HepG2 (cell line): ENCODE measurements around the gene RARS2. TPM values are rescaled to one million over a fixed set of nuclear protein-coding genes. Genes with fewer than 3 reads are reported as not detected.

Source experiments
- ATAC-seq: fragments of 200-7000 bp; cut with Tn5 transposase; 3 replicates; pipeline ENCODE4 v1.9.1; 2020; ENCODE audit warnings: mild to moderate bottlenecking, moderate library complexity
- BruUV-seq: library from RNA; stranded (reverse); fragments of 400-500 nt; replicated peaks from 2 replicates; lab custom pipeline; 2021; lab: Mats Ljungman, UMichigan
- CTCF ChIA-PET: fragments of 300-600 bp; formaldehyde crosslinking; extraction: SDS; loops from one replicate; lab custom pipeline; 2021; ENCODE audit warnings: low total read pairs, inconsistent platforms, low intra/inter-chr PET ratio; lab: Yijun Ruan, JAX
- POLR2A ChIA-PET: fragments of 350-600 bp; sonication (Branson Sonifier 250); formaldehyde crosslinking; loops from one replicate; lab custom pipeline; 2020; ENCODE audit warnings: antibody characterized with exemption, inconsistent platforms; lab: Yijun Ruan, JAX
- DNase-seq: peaks from one replicate; pipeline ENCODE4 v3.0.0-alpha.2; 2015; ENCODE audit warnings: low spot score
- FAIRE-seq: peaks from 3 replicates; lab custom pipeline; 2011; peaks lifted over from hg19 to GRCh38; lab: Jason Lieb, UNC
- H2AFZ ChIP-seq: one replicate; pipeline ENCODE4 v1.6.1; 2011; ENCODE audit warnings: low read length, inconsistent platforms
- H3K27ac ChIP-seq: fragments of 300-600 bp; 3 replicates; pipeline ENCODE4 v1.8.0; 2011; ENCODE audit warnings: mixed run types, mild to moderate bottlenecking, mixed read lengths, low read length, inconsistent platforms; ENCODE audit not compliant: insufficient read depth; ENCODE audit errors: extremely low read length
- H3K27me3 ChIP-seq, 2 experiments: fragments of 200-600 bp in 1 of 2; 2 replicates in 1 of 2; 3 replicates in 1 of 2; pipeline versions ENCODE4 v1.6.0 to v1.8.0; 2011; ENCODE audit warnings: low read length in 2 of 2, mild to moderate bottlenecking in 2 of 2, moderate library complexity in 2 of 2, inconsistent platforms in 1 of 2; ENCODE audit not compliant: insufficient read depth in 2 of 2, control insufficient read depth in 1 of 2
- H3K36me3 ChIP-seq, 2 experiments: fragments of 200-600 bp in 1 of 2; replicated peaks in 1 of 2; 2 replicates in 1 of 2; 3 replicates in 1 of 2; pipeline versions ENCODE4 v1.5.1 to v1.8.0; 2011; ENCODE audit warnings: low read length in 2 of 2, inconsistent platforms in 1 of 2; ENCODE audit not compliant: insufficient read depth in 2 of 2, control insufficient read depth in 1 of 2
- H3K4me1 ChIP-seq: 2 replicates; pipeline ENCODE4 v1.5.1; 2012; ENCODE audit warnings: low read length, inconsistent platforms; ENCODE audit not compliant: insufficient read depth
- H3K4me2 ChIP-seq: 2 replicates; pipeline ENCODE4 v1.6.0; 2011; ENCODE audit warnings: low read depth, low read length, inconsistent platforms
- H3K4me3 ChIP-seq, 3 experiments: fragments of 200-600 bp in 1 of 3; sonication (generic), shearing (Covaris generic) in 1 of 3; replicated peaks in 1 of 3; 2 replicates each; pipeline ENCODE4 v1.5.1; 2011 to 2016; ENCODE audit warnings: low read length in 3 of 3, inconsistent platforms in 2 of 3, low read depth in 2 of 3, mild to moderate bottlenecking in 2 of 3, control low read depth in 1 of 3, mixed read lengths in 1 of 3; ENCODE audit not compliant: insufficient read depth in 1 of 3
- H3K79me2 ChIP-seq: one replicate; pipeline ENCODE4 v1.6.1; 2011; ENCODE audit warnings: low read length, inconsistent platforms; ENCODE audit not compliant: insufficient read depth
- H3K9ac ChIP-seq: 2 replicates; pipeline ENCODE4 v1.6.0; 2011; ENCODE audit warnings: mild to moderate bottlenecking, low read depth, low read length, inconsistent platforms; ENCODE audit not compliant: insufficient read depth
- H3K9me3 ChIP-seq: 2 replicates; pipeline ENCODE4 v1.5.1; 2012; ENCODE audit warnings: mild to moderate bottlenecking, low read length
- H4K20me1 ChIP-seq: 2 replicates; pipeline ENCODE4 v1.6.0; 2011; ENCODE audit warnings: inconsistent platforms, mild to moderate bottlenecking, low read length, moderate library complexity; ENCODE audit not compliant: insufficient read depth
- MLLT10 ChIP-seq: sonication (generic); formaldehyde crosslinking; IDR thresholded peaks from 2 replicates; pipeline ENCODE4 v1.4.0; 2020; ENCODE audit warnings: missing genetic modification reagents
- NKX3-1 ChIP-seq: sonication (generic); formaldehyde crosslinking; IDR thresholded peaks from 2 replicates; pipeline ENCODE4 v1.5.0; 2020; ENCODE audit warnings: missing genetic modification reagents
- PLRG1 ChIP-seq: fragments of 450-650 bp; conservative IDR thresholded peaks from 2 replicates; pipeline ENCODE4 v1.6.1; 2016
- POGZ ChIP-seq: sonication (generic); formaldehyde crosslinking; IDR thresholded peaks from 2 replicates; pipeline ENCODE4 v1.4.0; 2020; ENCODE audit warnings: mild to moderate bottlenecking, missing genetic modification reagents
- SATB2 ChIP-seq: sonication (generic); formaldehyde crosslinking; IDR thresholded peaks from 2 replicates; pipeline ENCODE4 v1.5.0; 2020; ENCODE audit warnings: missing genetic modification reagents
- ZBTB20 ChIP-seq: sonication (generic); formaldehyde crosslinking; IDR thresholded peaks from 2 replicates; pipeline ENCODE4 v1.8.1; 2023; ENCODE audit warnings: missing genetic modification reagents, low read depth, mild to moderate bottlenecking, borderline replicate concordance
- ZC3H4 ChIP-seq: sonication (generic); formaldehyde crosslinking; IDR thresholded peaks from 2 replicates; pipeline ENCODE4 v1.4.0; 2020; ENCODE audit warnings: missing genetic modification reagents, borderline replicate concordance
- ZNF652 ChIP-seq: IDR thresholded peaks from 2 replicates; pipeline ENCODE4 v1.6.1; 2016; ENCODE audit warnings: low read depth, borderline replicate concordance
- WGBS: methylation state at CpG from one replicate; pipeline ENCODE4 v1.1.6; 2017; ENCODE audit warnings: low lambda C conversion rate; 5-methylcytosine and 5-hydroxymethylcytosine counted together
- in situ Hi-C: cut with HindIII; loops from 2 replicates; pipeline ENCODE4 v1.10.0; 2017; ENCODE audit warnings: low pct_unique_long_range_greater_than_20kb; ENCODE audit not compliant: extremely low pct_ligation_motif_present
- intact Hi-C: fragments of 100-400 bp; cut with micrococcal nuclease; formaldehyde crosslinking; loops from one replicate; pipeline ENCODE4 v1.10.0; 2022; ENCODE audit not compliant: unreplicated experiment
- polyA plus RNA-seq, 8 experiments: library from polyadenylated mRNA; depleted of rRNA in 3 of 8; stranded (reverse) in 7 of 8; unstranded in 1 of 8; fragments of >200 nt; fragmentation: Illumina TruSeq in 4 of 8; extraction: Trizol in 4 of 8; gene quantifications; 2 replicates each; pipeline versions ENCODE4 v1.2.1 to v1.2.3, GENCODE V29; 2011 to 2016; ENCODE audit warnings: low read depth in 4 of 8, missing spikeins in 1 of 8, mixed read lengths in 1 of 8; ENCODE audit not compliant: insufficient read depth in 1 of 8
- total RNA-seq, 5 experiments: library from RNA; depleted of rRNA; stranded (reverse); fragments of >200 nt; fragmentation: Illumina TruSeq; extraction: Trizol; gene quantifications; 2 replicates each; pipeline ENCODE4 v1.2.3, GENCODE V29; 2016; ENCODE audit warnings: low read depth in 1 of 5
- TF ChIP-seq, protein P1 (sequence below): sonication (generic); formaldehyde crosslinking; IDR thresholded peaks from 2 replicates; pipeline ENCODE4 v1.4.0; 2020; ENCODE audit warnings: mild to moderate bottlenecking, missing genetic modification reagents
- TF ChIP-seq, protein P2 (sequence below): sonication (generic); formaldehyde crosslinking; IDR thresholded peaks from 2 replicates; pipeline ENCODE4 v1.9.0; 2021; ENCODE audit warnings: missing genetic modification reagents, borderline replicate concordance
- TF ChIP-seq, protein P3 (sequence below): IDR thresholded peaks from 2 replicates; pipeline ENCODE4 v1.6.1; 2012; ENCODE audit warnings: low read length, improper control_type of control experiment

The RARS2 gene
- total and polyA plus RNA-seq, 2 of the 13 experiments (the other 11 are each of a cell fraction or from before 2014, with no cell fraction given): 23.4 to 80.1 TPM

DNA sequence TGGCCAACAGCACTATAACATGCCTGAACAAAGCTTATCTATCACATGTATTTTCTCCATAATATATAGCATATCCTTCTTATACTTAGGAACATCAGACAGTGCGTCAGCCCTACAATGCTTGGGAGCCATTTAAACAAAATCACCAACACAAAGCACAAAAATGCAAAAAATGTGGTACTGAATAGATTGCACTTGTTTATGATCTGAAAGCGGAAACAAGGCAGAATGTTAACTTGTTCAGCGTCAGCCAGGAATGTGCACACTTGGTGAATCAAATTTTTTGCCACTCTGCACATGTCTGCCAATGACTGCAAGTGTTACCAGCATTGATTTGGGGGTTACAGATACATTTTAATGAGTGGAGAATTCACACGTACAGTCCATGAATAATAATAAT is 102.2 kb downstream of the RARS2 start (continued):
- TF ChIP-seq, protein P1, sequence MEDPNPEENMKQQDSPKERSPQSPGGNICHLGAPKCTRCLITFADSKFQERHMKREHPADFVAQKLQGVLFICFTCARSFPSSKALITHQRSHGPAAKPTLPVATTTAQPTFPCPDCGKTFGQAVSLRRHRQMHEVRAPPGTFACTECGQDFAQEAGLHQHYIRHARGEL (CRISPR knock-in tag): no peak

DNA sequence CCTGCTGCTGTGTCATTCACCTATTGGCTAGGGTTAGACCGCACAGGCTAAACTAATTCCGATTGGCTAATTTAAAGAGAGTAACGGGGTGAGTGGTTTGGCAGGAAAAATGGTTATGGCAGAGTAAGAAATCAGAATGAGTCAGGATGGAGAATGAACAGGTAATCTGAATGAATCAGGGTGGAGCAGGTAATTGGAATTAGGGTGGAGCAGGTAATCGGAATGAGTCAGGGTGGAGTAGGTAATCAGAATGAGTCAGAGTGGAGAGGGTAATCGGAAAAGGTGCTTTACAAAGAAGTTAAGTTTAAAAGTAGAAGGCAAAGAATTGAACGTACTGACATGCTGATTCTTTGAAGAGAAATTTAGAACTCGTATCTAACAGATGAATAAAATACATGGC is 105.3 kb downstream of the RARS2 start:
- intact Hi-C loops (loop anchor here (1.0 to 5.0 kb wide), 2 partner anchors 460 to 753 kb away; no protein-coding TSS in a partner anchor), in situ Hi-C loops (no loop called here)
- no peaks in the 10 kb centered on the region for H3K27me3 ChIP-seq
- no peak overlapping the region for H2AFZ ChIP-seq
- H3K4me1 ChIP-seq: peaks cover 16% of the 10 kb centered on the region
- H3K4me3 ChIP-seq: no peak overlapping the region
- CTCF ChIA-PET: no interaction called here
- WGBS: 96% methylated on average over 7 of the region's 7 CpGs
- H3K4me2 ChIP-seq: no peak overlapping the region
- no peak for ATAC-seq
- POLR2A ChIA-PET: no interaction called here
- no peaks in the 10 kb centered on the region for H4K20me1 ChIP-seq
- TF ChIP-seq NKX3-1 (no peak), MLLT10 (CRISPR knock-in tag) (no peak), PLRG1 (no peak), SATB2 (CRISPR knock-in tag) (no peak), ZC3H4 (CRISPR knock-in tag) (no peak), ZBTB20 (CRISPR knock-in tag) (no peak), POGZ (CRISPR knock-in tag) (no peak)
- H3K36me3 ChIP-seq: no peaks in the 10 kb centered on the region
- no peak for FAIRE-seq
- no TSS peak for BruUV-seq
- no peak for DNase-seq
- H3K79me2 ChIP-seq: no peaks in the 10 kb centered on the region
- no peak overlapping the region for H3K9ac ChIP-seq
- no peak overlapping the region for H3K27ac ChIP-seq
- H3K9me3 ChIP-seq: no peaks in the 10 kb centered on the region

DNA sequence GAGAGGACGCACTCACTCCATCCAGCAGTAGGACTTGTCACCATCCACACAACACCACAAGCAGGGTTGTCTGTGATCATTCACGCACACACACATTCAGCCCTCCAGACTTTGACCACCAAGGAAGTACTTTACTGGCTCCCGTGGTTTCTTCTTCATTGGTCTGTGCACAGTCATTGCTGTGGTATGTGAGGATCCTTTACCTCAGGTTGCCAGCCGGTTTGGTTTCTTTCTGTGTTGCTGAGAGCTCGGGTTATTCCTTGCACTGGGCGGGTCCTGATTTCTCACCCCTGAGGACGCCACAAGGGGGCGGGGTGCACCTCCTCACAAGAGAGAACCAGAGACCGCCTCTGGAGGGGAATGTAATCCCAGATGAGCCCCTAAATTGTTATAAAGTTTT is 105.9 kb downstream of the RARS2 start:
- no peaks in the 10 kb centered on the region for H4K20me1 ChIP-seq
- H3K27ac ChIP-seq: no peak overlapping the region
- H3K36me3 ChIP-seq: no peaks in the 10 kb centered on the region
- H3K27me3 ChIP-seq: no peaks in the 10 kb centered on the region
- in situ Hi-C loops (no loop called here), intact Hi-C loops (loop anchor here (1.0 to 5.0 kb wide), 2 partner anchors 460 to 753 kb away; no protein-coding TSS in a partner anchor)
- H3K79me2 ChIP-seq: no peaks in the 10 kb centered on the region
- POLR2A ChIA-PET: no interaction called here
- H3K9ac ChIP-seq: no peak overlapping the region
- no peak overlapping the region for H3K4me2 ChIP-seq
- no peak overlapping the region for H3K4me3 ChIP-seq
- H3K4me1 ChIP-seq: peaks cover 16% of the 10 kb centered on the region
- CTCF ChIA-PET: no interaction called here
- FAIRE-seq (no peak), ATAC-seq (peak; percentile 79), DNase-seq (peak; percentile 13)
- H3K9me3 ChIP-seq: no peaks in the 10 kb centered on the region
- H2AFZ ChIP-seq: no peak overlapping the region
- 70% methylated on average over 9 of the region's 9 CpGs for WGBS
- no TSS peak for BruUV-seq
- TF ChIP-seq, protein P2, sequence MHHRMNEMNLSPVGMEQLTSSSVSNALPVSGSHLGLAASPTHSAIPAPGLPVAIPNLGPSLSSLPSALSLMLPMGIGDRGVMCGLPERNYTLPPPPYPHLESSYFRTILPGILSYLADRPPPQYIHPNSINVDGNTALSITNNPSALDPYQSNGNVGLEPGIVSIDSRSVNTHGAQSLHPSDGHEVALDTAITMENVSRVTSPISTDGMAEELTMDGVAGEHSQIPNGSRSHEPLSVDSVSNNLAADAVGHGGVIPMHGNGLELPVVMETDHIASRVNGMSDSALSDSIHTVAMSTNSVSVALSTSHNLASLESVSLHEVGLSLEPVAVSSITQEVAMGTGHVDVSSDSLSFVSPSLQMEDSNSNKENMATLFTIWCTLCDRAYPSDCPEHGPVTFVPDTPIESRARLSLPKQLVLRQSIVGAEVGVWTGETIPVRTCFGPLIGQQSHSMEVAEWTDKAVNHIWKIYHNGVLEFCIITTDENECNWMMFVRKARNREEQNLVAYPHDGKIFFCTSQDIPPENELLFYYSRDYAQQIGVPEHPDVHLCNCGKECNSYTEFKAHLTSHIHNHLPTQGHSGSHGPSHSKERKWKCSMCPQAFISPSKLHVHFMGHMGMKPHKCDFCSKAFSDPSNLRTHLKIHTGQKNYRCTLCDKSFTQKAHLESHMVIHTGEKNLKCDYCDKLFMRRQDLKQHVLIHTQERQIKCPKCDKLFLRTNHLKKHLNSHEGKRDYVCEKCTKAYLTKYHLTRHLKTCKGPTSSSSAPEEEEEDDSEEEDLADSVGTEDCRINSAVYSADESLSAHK (CRISPR knock-in tag): no peak
- TF ChIP-seq, protein P3, sequence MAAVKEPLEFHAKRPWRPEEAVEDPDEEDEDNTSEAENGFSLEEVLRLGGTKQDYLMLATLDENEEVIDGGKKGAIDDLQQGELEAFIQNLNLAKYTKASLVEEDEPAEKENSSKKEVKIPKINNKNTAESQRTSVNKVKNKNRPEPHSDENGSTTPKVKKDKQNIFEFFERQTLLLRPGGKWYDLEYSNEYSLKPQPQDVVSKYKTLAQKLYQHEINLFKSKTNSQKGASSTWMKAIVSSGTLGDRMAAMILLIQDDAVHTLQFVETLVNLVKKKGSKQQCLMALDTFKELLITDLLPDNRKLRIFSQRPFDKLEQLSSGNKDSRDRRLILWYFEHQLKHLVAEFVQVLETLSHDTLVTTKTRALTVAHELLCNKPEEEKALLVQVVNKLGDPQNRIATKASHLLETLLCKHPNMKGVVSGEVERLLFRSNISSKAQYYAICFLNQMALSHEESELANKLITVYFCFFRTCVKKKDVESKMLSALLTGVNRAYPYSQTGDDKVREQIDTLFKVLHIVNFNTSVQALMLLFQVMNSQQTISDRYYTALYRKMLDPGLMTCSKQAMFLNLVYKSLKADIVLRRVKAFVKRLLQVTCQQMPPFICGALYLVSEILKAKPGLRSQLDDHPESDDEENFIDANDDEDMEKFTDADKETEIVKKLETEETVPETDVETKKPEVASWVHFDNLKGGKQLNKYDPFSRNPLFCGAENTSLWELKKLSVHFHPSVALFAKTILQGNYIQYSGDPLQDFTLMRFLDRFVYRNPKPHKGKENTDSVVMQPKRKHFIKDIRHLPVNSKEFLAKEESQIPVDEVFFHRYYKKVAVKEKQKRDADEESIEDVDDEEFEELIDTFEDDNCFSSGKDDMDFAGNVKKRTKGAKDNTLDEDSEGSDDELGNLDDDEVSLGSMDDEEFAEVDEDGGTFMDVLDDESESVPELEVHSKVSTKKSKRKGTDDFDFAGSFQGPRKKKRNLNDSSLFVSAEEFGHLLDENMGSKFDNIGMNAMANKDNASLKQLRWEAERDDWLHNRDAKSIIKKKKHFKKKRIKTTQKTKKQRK: no peak
- no peak for TF ChIP-seq ZNF652 (CRISPR knock-in tag)
